ENCODE results near the gene CHPT1.
A peak's percentile ranks its signal among the peaks of the same experiment; 100 is the strongest.

The CHPT1 gene

DNA sequence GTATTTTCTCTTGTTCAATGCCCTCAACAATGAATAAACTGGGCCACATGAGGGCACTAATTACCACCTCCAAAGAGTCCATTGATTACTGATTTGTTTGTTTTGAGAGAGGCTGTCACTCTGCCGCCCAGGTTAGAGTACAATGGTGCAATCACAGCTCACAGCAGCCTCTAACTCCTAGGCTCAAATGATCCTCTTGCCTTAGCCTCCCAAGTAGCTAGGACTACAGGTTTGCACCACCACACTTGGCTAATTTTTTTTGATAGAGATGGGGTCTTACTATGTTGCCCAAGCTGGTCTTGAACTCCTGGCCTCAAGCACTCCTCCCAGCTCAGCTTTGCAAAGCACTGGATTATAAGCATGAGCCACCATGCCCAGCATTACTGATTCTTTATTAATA, 70.1 kb downstream of the CHPT1 start:
- no peak for TF ChIP-seq CTCF (IDR thresholded peaks at IDR 0.05; ENCODE audit: control insufficient read depth, extremely low read depth, insufficient read depth)
- H3K4me3 ChIP-seq (ENCODE audit: low read depth, low read length): no peak overlapping the region
- no peak for DNase-seq (ENCODE audit: low read depth)

GRCh38 chr12:101768781-101769180, 71.3 kb downstream of the CHPT1 start:
- no peak overlapping the region for H3K4me3 ChIP-seq (ENCODE audit: low read depth, low read length)
- no peak for DNase-seq (ENCODE audit: low read depth)
- no peak for TF ChIP-seq CTCF (IDR thresholded peaks at IDR 0.05; ENCODE audit: control insufficient read depth, extremely low read depth, insufficient read depth)

DNA sequence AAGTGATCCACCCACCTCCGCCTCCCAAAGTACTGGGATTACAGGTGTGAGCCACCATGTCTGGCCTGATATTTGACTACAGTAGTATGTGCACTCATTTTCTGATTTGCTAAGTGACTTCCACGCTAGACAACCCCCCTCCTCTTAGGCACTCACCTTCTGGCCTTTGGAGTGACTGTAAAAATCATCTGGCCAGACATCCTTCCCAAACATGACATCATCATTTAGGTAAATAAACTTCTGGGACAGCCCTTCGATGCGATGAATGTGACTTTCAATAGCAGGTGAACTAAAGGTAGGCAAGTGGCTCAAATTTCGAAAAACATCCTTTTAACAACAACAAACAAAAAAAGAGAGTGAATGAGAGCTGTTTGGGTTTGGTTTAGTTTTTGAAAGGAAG, 72.4 kb downstream of the CHPT1 start:
- peak; percentile 54 for DNase-seq (ENCODE audit: low read depth)
- no peak for TF ChIP-seq CTCF (IDR thresholded peaks at IDR 0.05; ENCODE audit: control insufficient read depth, extremely low read depth, insufficient read depth)
- no peak overlapping the region for H3K4me3 ChIP-seq (ENCODE audit: low read depth, low read length)

DNA sequence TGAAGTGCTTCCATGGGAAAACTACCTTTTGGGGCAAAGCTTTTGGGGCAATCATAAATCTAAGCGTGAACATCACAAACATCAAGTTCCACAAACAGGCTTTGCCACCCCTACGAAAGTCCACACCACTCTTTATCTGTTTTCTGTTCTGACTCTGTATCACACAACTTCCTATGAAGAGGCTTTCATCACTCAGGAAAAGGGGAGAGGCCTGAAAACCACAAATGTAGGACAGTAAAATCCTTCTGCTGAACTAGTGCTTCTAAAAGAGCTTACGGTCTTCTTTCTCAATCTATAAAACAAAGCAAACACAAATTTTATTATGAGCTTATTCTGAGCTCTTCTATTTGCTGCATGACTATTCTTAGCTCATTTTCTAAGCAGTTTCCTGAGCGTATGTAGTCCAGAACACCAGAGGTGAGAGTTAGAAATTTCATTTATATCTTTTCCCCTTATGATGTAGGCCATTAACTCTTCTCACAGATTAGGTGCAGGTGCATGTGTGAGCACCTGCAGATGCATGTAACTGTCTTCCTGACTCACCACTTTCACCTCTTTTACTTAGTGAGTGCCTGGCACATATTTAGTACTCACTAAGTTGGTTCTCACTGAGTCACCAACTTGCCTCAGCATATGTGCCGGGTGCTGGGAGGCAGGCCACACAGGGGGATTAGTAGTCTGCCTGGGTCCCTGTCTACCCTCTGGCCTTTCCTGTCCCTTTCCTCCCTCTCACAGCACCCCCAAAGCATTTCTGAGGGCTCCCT, 74.8 kb downstream of the CHPT1 start:
- DNase-seq (ENCODE audit: low read depth): no peak
- TF ChIP-seq CTCF (IDR thresholded peaks at IDR 0.05; ENCODE audit: control insufficient read depth, extremely low read depth, insufficient read depth): no peak
- no peak overlapping the region for H3K4me3 ChIP-seq (ENCODE audit: low read depth, low read length)

- no peak overlapping the region for H3K4me3 ChIP-seq (ENCODE audit: low read depth, low read length)
- TF ChIP-seq CTCF (IDR thresholded peaks at IDR 0.05; ENCODE audit: control insufficient read depth, extremely low read depth, insufficient read depth): peak; percentile 88
- peak; percentile 40 for DNase-seq (ENCODE audit: low read depth)
These were observed 76.3 kb downstream of the CHPT1 start for GRCh38 chr12:101773650-101774162.

- H3K4me3 ChIP-seq (ENCODE audit: low read depth, low read length): no peak overlapping the region
- no peak for TF ChIP-seq CTCF (IDR thresholded peaks at IDR 0.05; ENCODE audit: control insufficient read depth, extremely low read depth, insufficient read depth)
- DNase-seq (ENCODE audit: low read depth): no peak
These were observed 78.4 kb downstream of the CHPT1 start for GRCh38 chr12:101775816-101776215.

DNA sequence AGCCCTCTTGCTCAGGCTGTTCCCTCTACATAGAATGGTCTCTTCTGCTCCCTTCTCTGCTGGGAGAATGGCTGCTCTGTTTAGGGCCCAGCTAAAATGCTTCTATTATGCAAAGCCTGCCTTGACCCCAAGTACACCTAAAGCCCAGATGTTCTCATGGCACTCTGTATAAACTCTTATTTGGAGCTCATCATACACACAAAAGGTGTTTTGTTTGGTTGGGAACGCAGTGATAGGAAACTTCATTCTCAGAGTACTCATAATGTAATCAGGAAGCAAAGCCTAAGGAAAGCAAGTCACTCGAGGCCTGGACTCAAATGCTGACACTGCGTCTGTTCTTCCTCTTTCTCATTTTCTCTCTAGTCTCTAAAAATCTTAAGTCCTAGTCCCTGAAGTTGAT, 80.0 kb downstream of the CHPT1 start:
- DNase-seq (ENCODE audit: low read depth): no peak
- H3K4me3 ChIP-seq (ENCODE audit: low read depth, low read length): no peak overlapping the region
- no peak for TF ChIP-seq CTCF (IDR thresholded peaks at IDR 0.05; ENCODE audit: control insufficient read depth, extremely low read depth, insufficient read depth)

Measured in LNCaP clone FGC (cell line).